HepG2 (cell line): ENCODE data around the gene EIF2S2. TPM values are rescaled to one million over a fixed set of nuclear protein-coding genes. Genes with fewer than 3 reads are reported as not detected.

Experiments
- MTA1 ChIP-seq: sonication (generic); formaldehyde crosslinking; IDR thresholded peaks from 2 replicates; pipeline ENCODE4 v1.4.0; 2020; ENCODE audit warnings: missing genetic modification reagents, mild to moderate bottlenecking, borderline replicate concordance
- NRL ChIP-seq: sonication (generic); formaldehyde crosslinking; IDR thresholded peaks from 2 replicates; pipeline ENCODE4 v1.5.0; 2020; ENCODE audit warnings: missing genetic modification reagents, mild to moderate bottlenecking, moderate library complexity, borderline replicate concordance
- PLRG1 ChIP-seq: fragments of 450-650 bp; conservative IDR thresholded peaks from 2 replicates; pipeline ENCODE4 v1.6.1; 2016
- ZKSCAN5 ChIP-seq: sonication (generic); formaldehyde crosslinking; IDR thresholded peaks from 2 replicates; pipeline ENCODE4 v1.5.1; 2020; ENCODE audit warnings: mild to moderate bottlenecking, missing genetic modification reagents
- ZNF720 ChIP-seq: sonication (generic); formaldehyde crosslinking; IDR thresholded peaks from 2 replicates; pipeline ENCODE4 v1.4.0; 2020; ENCODE audit warnings: missing genetic modification reagents
- polyA plus RNA-seq, 8 experiments: library from polyadenylated mRNA; depleted of rRNA in 3 of 8; stranded (reverse) in 7 of 8; unstranded in 1 of 8; fragments of >200 nt; fragmentation: Illumina TruSeq in 4 of 8; extraction: Trizol in 4 of 8; gene quantifications; 2 replicates each; pipeline versions ENCODE4 v1.2.1 to v1.2.3, GENCODE V29; 2011 to 2016; ENCODE audit warnings: low read depth in 4 of 8, missing spikeins in 1 of 8, mixed read lengths in 1 of 8; ENCODE audit not compliant: insufficient read depth in 1 of 8
- total RNA-seq, 5 experiments: library from RNA; depleted of rRNA; stranded (reverse); fragments of >200 nt; fragmentation: Illumina TruSeq; extraction: Trizol; gene quantifications; 2 replicates each; pipeline ENCODE4 v1.2.3, GENCODE V29; 2016; ENCODE audit warnings: low read depth in 1 of 5
- TF ChIP-seq, protein P1 (sequence below): sonication (generic); formaldehyde crosslinking; IDR thresholded peaks from 2 replicates; pipeline ENCODE4 v1.5.0; 2020; ENCODE audit warnings: missing genetic modification reagents
- TF ChIP-seq, protein P2 (sequence below): fragments of 450-650 bp; IDR thresholded peaks from 2 replicates; pipeline ENCODE4 v1.6.1; 2017
- TF ChIP-seq, protein P3 (sequence below): IDR thresholded peaks from 2 replicates; pipeline ENCODE4 v1.4.0; 2020; ENCODE audit warnings: mild to moderate bottlenecking, missing genetic modification reagents
- TF ChIP-seq, protein P4 (sequence below), 2 experiments: sonication (generic) in 1 of 2; formaldehyde crosslinking in 1 of 2; IDR thresholded peaks; 2 replicates each; pipeline versions ENCODE4 v1.4.0 to v1.6.1; 2016 to 2020; ENCODE audit warnings: borderline replicate concordance in 1 of 2, low read depth in 1 of 2, mild to moderate bottlenecking in 1 of 2, missing genetic modification reagents in 1 of 2
- TF ChIP-seq, protein P5 (sequence below): sonication (generic); formaldehyde crosslinking; IDR thresholded peaks from 2 replicates; pipeline ENCODE4 v1.9.0; 2022; ENCODE audit warnings: low read depth, missing genetic modification reagents
- TF ChIP-seq, protein P6 (sequence below): sonication (generic); formaldehyde crosslinking; IDR thresholded peaks from 2 replicates; pipeline ENCODE4 v1.8.1; 2023; ENCODE audit warnings: mild to moderate bottlenecking, missing genetic modification reagents

Gene EIF2S2
- total and polyA plus RNA-seq, 2 of the 13 experiments (the other 11 are each of a cell fraction or from before 2014, with no cell fraction given): 126 to 213 TPM

DNA sequence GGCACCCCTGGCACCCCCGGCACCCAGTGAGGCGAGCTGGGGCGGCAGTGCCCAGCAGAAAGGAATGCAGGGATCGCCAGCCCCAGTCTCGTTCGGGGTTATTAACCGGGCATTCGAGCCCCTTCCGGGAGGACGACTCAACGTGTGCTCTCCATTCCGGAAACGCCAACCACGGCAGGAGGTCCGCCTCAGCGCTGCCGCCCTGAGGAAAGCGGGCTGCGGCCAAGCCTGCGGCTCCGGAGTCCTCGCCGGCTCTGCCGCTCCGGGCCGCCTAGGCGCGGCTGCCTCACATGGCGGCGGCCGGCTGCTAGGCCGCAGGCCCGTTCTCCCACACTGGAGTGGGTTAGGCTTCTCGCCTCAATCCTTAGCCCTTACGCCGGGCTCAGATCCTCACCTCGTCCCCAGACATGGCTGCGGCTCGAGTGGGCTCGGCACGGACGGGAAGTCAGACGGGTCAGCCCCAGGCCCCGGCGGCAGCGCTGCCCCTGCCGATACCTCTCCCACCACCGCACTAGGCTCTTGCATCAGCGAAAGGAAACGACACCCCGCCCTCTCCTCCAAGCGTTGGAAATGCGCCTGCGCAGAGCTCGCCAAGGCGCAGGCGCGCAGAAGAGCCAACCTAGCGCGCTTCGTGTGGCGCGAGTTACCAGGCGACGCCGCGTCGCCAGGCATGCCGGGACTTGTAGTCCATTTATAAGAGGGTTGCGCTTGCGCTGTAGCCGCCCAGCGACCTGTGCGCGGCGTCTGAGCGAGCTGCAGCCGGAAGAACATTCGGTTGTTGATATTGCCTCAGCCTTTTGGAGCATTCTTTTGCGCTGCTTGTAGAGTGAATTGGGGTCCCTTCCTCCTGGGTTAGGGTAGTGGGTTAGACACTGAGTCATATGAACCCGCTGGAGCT, at the start of gene EIF2S2 (continued):
- TF ChIP-seq, protein P1, sequence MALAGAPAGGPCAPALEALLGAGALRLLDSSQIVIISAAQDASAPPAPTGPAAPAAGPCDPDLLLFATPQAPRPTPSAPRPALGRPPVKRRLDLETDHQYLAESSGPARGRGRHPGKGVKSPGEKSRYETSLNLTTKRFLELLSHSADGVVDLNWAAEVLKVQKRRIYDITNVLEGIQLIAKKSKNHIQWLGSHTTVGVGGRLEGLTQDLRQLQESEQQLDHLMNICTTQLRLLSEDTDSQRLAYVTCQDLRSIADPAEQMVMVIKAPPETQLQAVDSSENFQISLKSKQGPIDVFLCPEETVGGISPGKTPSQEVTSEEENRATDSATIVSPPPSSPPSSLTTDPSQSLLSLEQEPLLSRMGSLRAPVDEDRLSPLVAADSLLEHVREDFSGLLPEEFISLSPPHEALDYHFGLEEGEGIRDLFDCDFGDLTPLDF (CRISPR knock-in tag): peak; percentile 100
- TF ChIP-seq, protein P2, sequence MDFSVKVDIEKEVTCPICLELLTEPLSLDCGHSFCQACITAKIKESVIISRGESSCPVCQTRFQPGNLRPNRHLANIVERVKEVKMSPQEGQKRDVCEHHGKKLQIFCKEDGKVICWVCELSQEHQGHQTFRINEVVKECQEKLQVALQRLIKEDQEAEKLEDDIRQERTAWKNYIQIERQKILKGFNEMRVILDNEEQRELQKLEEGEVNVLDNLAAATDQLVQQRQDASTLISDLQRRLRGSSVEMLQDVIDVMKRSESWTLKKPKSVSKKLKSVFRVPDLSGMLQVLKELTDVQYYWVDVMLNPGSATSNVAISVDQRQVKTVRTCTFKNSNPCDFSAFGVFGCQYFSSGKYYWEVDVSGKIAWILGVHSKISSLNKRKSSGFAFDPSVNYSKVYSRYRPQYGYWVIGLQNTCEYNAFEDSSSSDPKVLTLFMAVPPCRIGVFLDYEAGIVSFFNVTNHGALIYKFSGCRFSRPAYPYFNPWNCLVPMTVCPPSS: no peak
- no peak for TF ChIP-seq ZKSCAN5 (CRISPR knock-in tag)
- TF ChIP-seq, protein P3, sequence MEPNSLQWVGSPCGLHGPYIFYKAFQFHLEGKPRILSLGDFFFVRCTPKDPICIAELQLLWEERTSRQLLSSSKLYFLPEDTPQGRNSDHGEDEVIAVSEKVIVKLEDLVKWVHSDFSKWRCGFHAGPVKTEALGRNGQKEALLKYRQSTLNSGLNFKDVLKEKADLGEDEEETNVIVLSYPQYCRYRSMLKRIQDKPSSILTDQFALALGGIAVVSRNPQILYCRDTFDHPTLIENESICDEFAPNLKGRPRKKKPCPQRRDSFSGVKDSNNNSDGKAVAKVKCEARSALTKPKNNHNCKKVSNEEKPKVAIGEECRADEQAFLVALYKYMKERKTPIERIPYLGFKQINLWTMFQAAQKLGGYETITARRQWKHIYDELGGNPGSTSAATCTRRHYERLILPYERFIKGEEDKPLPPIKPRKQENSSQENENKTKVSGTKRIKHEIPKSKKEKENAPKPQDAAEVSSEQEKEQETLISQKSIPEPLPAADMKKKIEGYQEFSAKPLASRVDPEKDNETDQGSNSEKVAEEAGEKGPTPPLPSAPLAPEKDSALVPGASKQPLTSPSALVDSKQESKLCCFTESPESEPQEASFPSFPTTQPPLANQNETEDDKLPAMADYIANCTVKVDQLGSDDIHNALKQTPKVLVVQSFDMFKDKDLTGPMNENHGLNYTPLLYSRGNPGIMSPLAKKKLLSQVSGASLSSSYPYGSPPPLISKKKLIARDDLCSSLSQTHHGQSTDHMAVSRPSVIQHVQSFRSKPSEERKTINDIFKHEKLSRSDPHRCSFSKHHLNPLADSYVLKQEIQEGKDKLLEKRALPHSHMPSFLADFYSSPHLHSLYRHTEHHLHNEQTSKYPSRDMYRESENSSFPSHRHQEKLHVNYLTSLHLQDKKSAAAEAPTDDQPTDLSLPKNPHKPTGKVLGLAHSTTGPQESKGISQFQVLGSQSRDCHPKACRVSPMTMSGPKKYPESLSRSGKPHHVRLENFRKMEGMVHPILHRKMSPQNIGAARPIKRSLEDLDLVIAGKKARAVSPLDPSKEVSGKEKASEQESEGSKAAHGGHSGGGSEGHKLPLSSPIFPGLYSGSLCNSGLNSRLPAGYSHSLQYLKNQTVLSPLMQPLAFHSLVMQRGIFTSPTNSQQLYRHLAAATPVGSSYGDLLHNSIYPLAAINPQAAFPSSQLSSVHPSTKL (CRISPR knock-in tag): peak; percentile 74
- TF ChIP-seq, protein P4, sequence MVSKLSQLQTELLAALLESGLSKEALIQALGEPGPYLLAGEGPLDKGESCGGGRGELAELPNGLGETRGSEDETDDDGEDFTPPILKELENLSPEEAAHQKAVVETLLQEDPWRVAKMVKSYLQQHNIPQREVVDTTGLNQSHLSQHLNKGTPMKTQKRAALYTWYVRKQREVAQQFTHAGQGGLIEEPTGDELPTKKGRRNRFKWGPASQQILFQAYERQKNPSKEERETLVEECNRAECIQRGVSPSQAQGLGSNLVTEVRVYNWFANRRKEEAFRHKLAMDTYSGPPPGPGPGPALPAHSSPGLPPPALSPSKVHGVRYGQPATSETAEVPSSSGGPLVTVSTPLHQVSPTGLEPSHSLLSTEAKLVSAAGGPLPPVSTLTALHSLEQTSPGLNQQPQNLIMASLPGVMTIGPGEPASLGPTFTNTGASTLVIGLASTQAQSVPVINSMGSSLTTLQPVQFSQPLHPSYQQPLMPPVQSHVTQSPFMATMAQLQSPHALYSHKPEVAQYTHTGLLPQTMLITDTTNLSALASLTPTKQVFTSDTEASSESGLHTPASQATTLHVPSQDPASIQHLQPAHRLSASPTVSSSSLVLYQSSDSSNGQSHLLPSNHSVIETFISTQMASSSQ (IDR thresholded peaks at IDR 0.05; ENCODE audit: low read depth): no peak
- TF ChIP-seq, protein P4 (CRISPR knock-in tag; IDR thresholded peaks at IDR 0.05; ENCODE audit: borderline replicate concordance): peak; percentile 86
- no peak for TF ChIP-seq ZNF720 (CRISPR knock-in tag)
- TF ChIP-seq MTA1 (CRISPR knock-in tag): 0 out of 2 replicates have a peak, but pooled peaks have one; percentile 75
- peak; percentile 99 for TF ChIP-seq NRL (CRISPR knock-in tag)
- TF ChIP-seq, protein P5, sequence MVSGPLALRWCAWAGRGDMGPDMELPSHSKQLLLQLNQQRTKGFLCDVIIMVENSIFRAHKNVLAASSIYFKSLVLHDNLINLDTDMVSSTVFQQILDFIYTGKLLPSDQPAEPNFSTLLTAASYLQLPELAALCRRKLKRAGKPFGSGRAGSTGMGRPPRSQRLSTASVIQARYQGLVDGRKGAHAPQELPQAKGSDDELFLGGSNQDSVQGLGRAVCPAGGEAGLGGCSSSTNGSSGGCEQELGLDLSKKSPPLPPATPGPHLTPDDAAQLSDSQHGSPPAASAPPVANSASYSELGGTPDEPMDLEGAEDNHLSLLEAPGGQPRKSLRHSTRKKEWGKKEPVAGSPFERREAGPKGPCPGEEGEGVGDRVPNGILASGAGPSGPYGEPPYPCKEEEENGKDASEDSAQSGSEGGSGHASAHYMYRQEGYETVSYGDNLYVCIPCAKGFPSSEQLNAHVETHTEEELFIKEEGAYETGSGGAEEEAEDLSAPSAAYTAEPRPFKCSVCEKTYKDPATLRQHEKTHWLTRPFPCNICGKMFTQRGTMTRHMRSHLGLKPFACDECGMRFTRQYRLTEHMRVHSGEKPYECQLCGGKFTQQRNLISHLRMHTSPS (CRISPR knock-in tag): peak; percentile 51
- no peak for TF ChIP-seq PLRG1
- TF ChIP-seq, protein P6, sequence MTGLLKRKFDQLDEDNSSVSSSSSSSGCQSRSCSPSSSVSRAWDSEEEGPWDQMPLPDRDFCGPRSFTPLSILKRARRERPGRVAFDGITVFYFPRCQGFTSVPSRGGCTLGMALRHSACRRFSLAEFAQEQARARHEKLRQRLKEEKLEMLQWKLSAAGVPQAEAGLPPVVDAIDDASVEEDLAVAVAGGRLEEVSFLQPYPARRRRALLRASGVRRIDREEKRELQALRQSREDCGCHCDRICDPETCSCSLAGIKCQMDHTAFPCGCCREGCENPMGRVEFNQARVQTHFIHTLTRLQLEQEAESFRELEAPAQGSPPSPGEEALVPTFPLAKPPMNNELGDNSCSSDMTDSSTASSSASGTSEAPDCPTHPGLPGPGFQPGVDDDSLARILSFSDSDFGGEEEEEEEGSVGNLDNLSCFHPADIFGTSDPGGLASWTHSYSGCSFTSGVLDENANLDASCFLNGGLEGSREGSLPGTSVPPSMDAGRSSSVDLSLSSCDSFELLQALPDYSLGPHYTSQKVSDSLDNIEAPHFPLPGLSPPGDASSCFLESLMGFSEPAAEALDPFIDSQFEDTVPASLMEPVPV (CRISPR knock-in tag): peak; percentile 98
